Bone marrow (tissue), 2 donors: ENCODE data around the gene KCNS3.

Experiments used
- DNase-seq, 2 donors: peaks; one replicate each; lab custom pipeline; 2025; lab: John Stamatoyannopoulos, UW

KCNS3 gene

GRCh38 chr2:17877811-17878280 is 621 bp upstream of the KCNS3 start:
- DNase-seq: peak in 1 of 2 donors; percentile 43

GRCh38 chr2:17879137-17879912 is 858 bp downstream of the KCNS3 start:
- no peak for DNase-seq

- DNase-seq: no peak
Observed at GRCh38 chr2:17879913-17880274, 1.4 kb downstream of the KCNS3 start.

GRCh38 chr2:17892770-17893534 is 14.5 kb downstream of the KCNS3 start:
- DNase-seq: no peak

GRCh38 chr2:17894005-17894404 is 15.5 kb downstream of the KCNS3 start:
- no peak for DNase-seq

- DNase-seq: no peak
Observed at GRCh38 chr2:17894556-17894955, 16.1 kb downstream of the KCNS3 start.

GRCh38 chr2:17899871-17900270 is 21.4 kb downstream of the KCNS3 start:
- DNase-seq: no peak

GRCh38 chr2:17901246-17901645 is 22.8 kb downstream of the KCNS3 start:
- DNase-seq: no peak

- no peak for DNase-seq
Observed at GRCh38 chr2:17910980-17911379, 32.5 kb downstream of the KCNS3 start.

GRCh38 chr2:17911491-17912260 is 33.2 kb downstream of the KCNS3 start:
- no peak for DNase-seq

- DNase-seq: no peak
Observed at GRCh38 chr2:17912266-17912691, 33.8 kb downstream of the KCNS3 start.

GRCh38 chr2:17915099-17915498 is 36.6 kb downstream of the KCNS3 start:
- DNase-seq: no peak

- no peak for DNase-seq
Observed at GRCh38 chr2:17915811-17916518, 37.5 kb downstream of the KCNS3 start.

GRCh38 chr2:17916584-17916983 is 38.1 kb downstream of the KCNS3 start:
- no peak for DNase-seq

GRCh38 chr2:17918789-17919188 is 40.3 kb downstream of the KCNS3 start:
- DNase-seq: no peak

GRCh38 chr2:17930773-17931172 is 52.3 kb downstream of the KCNS3 start:
- DNase-seq: no peak

GRCh38 chr2:17933256-17933655 is 54.8 kb downstream of the KCNS3 start:
- no peak for DNase-seq

- no peak for DNase-seq
Observed at GRCh38 chr2:17934721-17935120, 56.3 kb downstream of the KCNS3 start.

GRCh38 chr2:17935242-17935885 is 56.9 kb downstream of the KCNS3 start:
- DNase-seq: no peak

- no peak for DNase-seq
Observed at GRCh38 chr2:17936599-17936998, 58.1 kb downstream of the KCNS3 start.

- no peak for DNase-seq
Observed at GRCh38 chr2:17940091-17940630, 61.7 kb downstream of the KCNS3 start.
